Posterior vena cava (tissue), 2 donors: ENCODE data around the gene TEX261. TPM values are rescaled to one million over a fixed set of nuclear protein-coding genes. Genes with fewer than 3 reads are reported as not detected.
"Not testable (repeated sequence)": the region's sequence is repeated elsewhere in the genome, so short reads cannot be mapped to it uniquely, and the experiment has no call there.

Source experiments
- DNase-seq: peaks from one replicate; pipeline ENCODE4 v3.0.0-alpha.2; 2020; ENCODE audit warnings: low spot score
- intact Hi-C, 2 donors: fragments of 100-400 bp; cut with DNase I; formaldehyde crosslinking; loops; one replicate each; pipeline versions ENCODE4 v1.14.1 to v1.14.2; 2022 to 2023
- long read RNA-seq, 2 donors: library from polyadenylated mRNA; unstranded; transcript quantifications; one replicate each; pipeline ENCODE4 v2.0.0, GENCODE V29; 2020 to 2021
- total RNA-seq, 2 donors: library from RNA; stranded (reverse); fragmentation: NEBNext Ultra II Directional; extraction: Animal tissue kit (Norgen Biotek cat#: 25700); gene quantifications; one replicate each; pipeline ENCODE4 v1.2.1, GENCODE V29; 2021
- donor health status: DM: yes; HTN: yes; CAD: no.
- donor health status: DM: yes; HTN: yes; CAD: no.

Gene TEX261
- 10 to 100 TPM; 44.3 to 50.4 TPM for total RNA-seq
- long read RNA-seq, donor 1, transcript TEX261-201 (6 exons, 3,441 nt): major isoform, 13 of 19 reads
- long read RNA-seq, donor 1, partial matches to known transcripts: 0 of 19 reads
- long read RNA-seq, donor 1, other reads (novel, unspliced or antisense): 6 of 19 reads
- long read RNA-seq, donor 2, transcript TEX261-201 (6 exons, 3,441 nt): major isoform, 5 of 17 reads
- long read RNA-seq, donor 2, partial matches to known transcripts: 3 of 17 reads
- long read RNA-seq, donor 2, other reads (novel, unspliced or antisense): 9 of 17 reads

DNA sequence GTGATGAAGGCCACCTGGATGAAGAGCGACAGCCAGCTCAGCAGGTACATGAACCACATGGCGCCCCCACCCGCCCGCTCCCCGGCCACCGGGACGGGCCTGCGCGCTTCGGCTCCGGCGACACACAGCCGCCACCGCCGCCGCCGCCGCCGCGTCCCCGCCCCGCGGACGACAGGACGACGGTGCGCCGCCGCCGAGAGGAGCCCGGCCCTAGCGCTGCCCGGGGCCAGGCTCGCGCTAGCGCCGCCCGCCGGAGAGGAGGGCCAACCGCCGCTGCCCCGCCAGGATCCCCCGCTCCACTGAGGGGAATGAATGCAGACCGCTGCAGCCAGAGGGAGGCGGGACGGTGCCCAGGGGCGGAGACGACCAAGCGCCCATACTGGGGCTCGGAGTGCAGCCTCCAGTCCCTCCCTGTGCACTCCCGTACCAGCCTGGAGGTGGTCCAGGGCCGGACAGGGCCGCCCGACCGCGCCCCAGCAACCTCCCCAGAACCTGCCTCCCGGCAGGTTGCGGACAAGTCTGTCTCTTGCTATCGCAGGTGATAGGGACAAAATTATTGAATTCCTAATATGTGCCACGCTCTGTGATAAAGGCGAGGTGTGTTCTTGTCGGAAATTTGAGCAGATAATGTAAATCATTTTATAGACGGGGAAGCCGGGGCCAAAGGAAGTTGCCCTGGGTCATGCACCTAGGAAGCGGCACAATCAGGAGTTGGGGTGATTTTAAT, at the start of gene TEX261:
TEX261 (minus strand) TSS at position 175 of the 727 bp plus-strand sequence; CDS start at position 59, 116 bp downstream.
- peak; percentile 96 for DNase-seq
- intact Hi-C loops: no loop called here

DNA sequence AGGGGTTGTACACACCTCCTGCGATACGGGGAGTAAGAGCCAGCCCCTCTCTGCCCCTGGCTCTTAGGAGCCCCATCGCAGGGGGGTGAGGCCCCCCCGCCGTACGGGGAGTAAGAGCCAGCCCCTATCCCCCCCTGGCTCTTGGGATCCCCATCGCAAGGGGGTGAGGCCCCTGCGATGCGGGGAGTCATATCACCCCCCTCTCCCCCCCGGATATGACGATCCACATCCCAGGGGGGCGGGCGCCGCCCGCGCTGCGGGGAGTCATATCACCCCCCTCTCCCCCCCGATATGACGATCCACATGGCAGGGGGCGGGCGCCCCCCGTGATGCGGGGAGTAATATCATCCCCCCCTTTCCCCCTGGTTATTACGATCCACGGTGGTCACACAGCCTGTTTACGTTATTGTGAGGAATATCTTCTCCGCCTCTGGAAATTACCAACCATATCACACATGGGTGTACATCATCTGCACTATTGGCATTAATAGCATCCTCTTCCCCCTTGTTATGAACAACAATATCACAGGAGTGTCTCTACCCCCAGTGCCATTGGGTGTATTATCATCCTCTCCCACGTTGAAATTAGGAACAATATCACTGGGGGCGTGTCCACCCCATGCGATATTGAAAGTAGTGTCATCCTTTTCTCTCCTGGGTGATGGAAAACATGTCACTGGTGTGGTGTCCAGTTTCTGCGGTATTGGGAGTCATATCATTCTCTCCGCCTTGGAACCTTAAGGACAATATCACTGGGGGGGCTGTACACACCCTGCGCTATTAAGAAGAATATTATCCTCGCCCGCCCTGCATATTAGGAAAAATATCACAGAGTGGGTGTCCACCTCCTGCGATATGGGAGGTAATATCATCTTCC, 49.1 kb upstream of the TEX261 start:
- no peak for DNase-seq
- intact Hi-C loops: no loop called here

DNA sequence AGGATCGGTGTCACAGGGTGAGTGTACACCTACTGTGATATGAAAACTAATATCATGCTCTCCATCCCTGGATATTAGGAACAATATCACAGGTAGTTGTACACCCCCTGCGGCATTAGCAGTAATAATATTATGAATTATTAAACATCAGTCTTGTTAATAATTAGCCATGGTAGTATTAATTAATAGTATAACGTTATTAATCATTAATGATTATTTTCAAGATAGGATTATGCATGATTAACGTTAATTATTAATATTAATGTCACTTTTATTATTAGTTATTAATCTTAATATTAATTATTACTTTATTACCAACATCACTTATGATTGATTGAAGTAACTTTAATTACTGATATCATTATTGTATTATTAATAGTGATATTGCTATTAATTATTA, 47.6 kb upstream of the TEX261 start:
- intact Hi-C loops: no loop called here
- no peak for DNase-seq

DNA sequence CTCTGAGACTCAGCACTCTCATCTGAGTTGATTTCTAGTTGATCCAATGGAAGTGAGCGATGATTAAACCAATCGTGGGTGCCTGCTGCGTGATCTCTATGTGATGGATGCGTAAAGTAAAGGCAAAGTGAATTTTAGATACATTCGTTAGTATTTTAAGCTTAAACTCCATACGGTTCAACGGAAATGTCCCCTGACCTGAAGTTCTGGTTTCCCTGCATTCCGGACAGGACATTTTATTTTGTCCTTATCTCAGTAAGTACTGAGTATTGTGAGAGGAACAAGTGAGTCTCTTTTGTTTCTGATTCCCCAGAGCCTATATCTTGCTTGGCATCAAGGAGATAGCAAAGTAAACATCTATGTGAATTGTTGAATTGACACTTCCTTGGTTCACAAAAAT, 41.6 kb upstream of the TEX261 start:
- DNase-seq, intact Hi-C loops: not testable (repeated sequence)

DNA sequence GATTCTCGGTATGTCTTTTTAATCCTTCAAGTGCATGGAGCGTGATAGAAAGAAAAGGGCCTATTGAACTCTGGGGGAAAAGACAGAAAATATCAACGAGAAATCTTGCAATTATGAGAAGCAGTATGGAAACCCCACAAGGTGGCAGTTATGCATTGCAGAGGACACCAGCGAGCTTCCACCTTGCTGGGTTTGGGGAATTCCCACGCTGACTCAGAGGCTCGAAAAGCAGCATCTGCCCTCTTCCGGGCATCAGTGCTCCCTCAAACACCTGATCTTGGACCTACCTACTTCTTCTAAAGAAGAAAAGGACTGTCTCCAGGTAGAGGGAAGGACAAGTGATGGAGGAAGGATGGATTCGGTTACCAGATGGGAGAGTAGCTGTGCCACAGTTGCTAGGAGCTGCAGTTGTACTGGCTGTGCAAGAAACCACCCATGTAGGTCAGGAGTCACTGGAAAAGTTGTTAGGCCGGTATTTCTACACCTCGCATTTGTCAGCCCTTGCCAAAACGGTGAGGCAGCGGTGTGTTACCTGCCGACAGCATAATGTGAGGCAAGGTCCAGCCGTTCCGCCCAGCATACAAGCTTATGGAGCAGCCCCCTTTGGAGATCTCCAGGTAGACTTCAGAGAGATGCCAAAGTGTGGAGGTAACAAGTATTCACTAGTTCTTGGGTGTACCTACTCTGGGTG, 29.0 kb upstream of the TEX261 start:
- intact Hi-C loops, DNase-seq: not testable (repeated sequence)

DNA sequence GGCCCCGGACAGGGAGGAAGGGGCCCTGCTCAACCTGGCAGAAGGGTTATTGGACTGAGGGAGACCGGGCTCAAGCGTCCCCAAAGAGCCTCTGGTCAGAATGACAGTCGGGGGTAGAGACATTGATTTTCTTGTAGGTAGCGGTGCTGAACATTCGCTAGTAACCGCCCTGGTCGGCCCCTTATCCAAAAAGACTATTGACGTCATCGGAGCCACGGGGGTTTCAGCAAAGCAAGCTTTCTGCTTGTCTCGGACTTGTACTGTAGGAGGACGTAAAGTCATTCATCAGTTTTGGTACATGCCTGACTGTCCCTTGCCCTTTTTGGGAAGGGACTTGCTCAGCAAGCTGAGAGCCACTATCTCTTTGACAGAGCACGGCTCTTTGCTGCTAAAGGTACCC, 26.7 kb upstream of the TEX261 start:
- intact Hi-C loops, DNase-seq: not testable (repeated sequence)

DNA sequence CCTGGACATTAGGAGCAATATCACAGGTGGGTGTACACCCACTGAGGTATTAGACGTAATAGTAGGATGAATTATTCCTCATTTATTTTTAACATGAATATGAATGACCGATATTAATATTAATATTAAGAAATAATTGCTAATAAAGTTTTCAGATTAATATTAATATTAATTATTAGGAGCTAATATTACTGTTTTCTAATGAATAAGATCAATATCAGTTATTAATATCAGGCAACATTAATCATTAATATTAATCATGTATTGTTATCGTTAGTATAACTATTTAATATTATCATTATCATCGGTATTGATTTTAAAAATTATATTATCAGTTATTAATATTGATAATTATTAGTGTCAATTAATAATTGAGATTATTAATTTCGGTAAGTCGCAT, 25.3 kb upstream of the TEX261 start:
- intact Hi-C loops: not testable (repeated sequence)

DNA sequence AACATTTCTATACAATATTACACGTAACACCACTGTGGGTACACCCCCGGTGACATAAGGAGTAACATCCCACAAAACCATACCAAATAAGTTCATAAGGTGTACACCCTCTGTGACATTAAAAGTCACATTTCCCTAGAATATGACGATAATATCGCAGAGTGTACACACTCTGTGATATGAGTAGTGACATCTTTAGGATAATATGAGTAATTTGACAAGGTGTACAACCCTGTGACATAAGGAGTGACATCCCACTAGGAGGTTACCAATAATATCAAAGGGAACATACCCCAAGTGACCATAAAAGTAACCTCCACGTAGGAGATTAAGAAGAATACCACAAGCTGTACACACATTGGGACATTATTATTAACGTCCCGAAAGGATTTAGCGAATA, 24.0 kb upstream of the TEX261 start:
- intact Hi-C loops: no loop called here
- DNase-seq: no peak

More for the DNA sequence above, 25.3 kb upstream of the TEX261 start:
- not testable (repeated sequence) for DNase-seq

DNA sequence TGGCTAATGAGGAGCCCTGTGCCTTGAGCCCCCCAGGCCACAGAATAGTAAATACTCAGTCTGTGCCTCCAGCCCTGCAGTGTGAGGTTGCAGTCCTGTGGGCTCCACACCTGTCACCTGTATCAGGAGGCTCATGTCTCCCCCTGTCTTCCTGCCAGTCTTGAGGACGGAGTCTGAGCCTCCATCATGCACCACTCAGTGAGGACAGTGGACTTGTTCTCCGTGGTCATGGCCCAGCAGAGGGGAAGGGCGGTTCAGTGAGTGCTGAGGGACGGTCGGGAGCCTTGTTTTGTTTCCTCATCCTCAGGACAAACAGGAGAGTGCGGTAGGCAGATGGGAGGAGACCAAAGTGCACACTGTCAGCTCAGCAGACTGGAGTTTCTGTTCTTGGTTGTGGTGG, 17.1 kb upstream of the TEX261 start:
- intact Hi-C loops: not testable (repeated sequence)
- peak; percentile 43 for DNase-seq

DNA sequence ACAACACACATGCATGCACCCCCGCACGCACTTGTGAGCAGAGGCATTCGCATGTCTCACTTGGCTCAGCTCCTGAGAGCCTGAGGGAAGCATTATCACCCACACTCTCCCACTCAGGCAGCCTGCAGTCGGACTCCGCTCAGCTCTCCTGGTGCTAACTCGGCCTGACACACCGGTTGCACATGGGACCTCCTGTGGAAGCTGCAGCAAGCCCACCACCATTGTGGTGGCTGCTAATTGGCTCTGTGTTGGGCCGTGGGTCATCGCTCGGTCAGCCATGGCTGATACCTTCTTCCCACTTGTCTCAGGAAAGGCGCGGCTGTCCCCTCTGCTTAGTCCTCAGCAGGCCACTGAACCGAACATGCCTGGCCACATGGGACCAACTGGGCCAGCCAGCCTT, 13.7 kb upstream of the TEX261 start:
- intact Hi-C loops: no loop called here
- peak; percentile 75 for DNase-seq

DNA sequence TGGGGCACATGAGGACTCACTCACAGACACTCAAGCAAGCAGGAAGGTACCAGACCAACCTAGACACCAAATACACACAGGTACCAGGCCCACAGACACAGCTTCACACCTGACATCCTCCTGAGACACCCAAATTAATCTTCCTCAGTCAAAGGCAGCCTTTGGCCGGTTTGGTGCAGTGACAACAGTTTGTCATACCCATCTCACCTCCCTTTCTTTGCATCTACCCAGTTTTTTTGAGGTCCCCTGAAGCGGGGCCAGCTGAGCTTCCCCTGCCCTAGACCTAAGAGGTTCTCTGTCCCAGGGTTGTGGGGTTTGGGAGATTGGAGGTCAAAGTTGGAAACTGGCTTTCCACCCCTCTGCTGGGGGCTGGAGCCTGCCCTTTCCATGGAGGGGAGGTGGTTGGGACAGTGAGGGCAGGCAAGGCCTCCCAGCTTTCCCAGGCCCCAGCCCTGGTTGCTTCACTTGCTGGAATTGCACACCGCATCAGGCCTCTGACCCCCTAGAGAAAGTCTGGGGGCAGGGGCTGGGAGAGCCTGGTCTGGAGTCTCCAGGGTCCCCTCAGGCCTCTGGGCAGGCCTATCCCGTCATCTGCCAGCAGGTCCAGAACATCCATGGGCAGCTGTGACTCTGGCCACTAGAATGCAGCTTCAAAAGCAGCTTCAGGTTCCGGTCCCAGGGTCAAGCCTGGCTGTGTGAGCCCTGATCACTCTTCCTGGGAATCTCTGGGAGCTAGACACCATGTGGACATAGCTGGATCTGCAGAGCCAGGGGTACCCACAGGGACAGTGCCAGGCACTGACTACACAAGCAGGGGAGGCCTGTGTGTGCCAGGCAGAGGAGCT, 12.5 kb upstream of the TEX261 start:
- intact Hi-C loops: no loop called here
- peak; percentile 42 for DNase-seq

DNA sequence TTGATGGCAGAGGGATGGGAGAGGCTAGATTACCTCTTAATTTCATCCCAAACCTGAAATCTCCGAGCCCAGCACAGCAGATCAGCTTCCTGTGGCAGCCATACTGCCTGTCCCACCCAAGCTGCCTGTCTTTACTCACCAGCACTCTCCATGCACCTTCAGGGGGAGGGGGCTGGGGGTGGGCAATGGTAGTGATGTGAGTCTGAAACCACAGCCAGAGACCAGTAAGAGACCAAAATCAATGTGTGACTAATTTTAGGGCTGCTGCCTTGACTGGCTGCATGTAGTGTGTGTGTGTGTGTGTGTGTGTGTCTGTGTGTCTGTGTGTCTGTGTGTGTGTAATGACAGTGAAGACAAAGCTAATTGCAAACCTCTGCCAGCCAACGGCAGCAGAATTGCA, 11.7 kb upstream of the TEX261 start:
- intact Hi-C loops: no loop called here
- no peak for DNase-seq

DNA sequence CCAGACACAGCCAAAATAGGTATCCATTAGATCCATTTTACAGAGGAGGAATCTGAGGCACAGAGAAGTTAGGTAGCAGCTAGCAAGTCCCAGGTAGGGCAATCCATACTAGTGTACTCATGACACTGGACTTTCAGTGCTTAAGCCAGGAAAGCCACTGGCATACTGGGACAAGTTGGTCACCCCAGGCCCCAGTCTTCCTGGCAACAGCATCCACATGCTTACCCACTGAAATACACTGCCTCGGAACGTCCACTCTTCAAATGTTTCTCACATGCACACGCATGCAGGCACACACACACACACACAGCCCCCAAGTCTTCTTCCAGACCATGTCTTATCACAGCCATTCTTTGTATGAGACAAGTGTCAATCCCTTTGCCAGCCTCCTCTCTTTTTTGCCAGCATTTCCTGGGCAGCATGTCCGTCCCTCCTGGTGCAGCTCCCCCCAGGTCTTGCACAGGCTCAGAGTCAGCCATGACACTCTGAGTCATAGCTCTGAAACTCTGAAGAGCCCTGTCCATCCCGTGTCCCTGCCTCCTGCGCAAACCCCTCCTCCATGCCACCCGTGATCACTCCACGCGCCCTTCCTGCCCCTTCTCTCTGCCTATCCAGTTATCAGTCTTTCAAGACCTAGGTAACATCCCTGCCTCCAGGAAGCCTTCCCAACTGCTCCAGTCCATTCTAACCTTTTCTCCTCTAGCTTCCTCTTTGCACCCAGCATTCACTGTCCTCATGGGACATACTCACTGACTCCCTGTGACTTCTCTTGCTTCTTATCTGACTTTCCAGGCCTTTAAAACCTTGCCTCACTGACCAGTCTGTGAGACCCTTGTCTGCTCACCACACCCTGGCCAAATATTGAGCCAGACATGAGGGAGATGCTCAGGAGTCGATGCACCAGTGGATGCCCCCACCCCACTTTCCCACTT, 10.9 kb upstream of the TEX261 start:
- no peak for DNase-seq
- intact Hi-C loops: loop anchor here in 1 of 2 donors (2.0 kb wide), 1 partner anchor 43 kb away; no protein-coding TSS in a partner anchor

DNA sequence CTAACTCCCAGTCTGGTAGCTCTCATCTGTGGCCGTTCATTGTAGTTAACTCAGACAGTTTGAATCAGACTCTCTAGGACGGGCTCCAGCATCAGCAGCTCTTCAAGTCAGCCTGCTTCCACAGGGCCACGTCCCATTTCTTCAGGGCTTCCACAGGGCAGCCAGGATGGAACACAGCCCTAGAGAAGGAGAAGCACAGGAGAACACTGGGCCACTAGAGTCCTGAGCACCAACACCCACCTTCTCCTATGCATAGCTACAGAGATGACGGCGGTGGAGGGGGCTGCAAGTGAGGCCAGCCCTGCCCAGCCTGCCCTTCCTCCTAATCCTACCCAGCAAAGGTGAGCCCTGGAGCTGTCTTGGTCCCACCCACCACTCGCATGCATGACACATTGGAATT, 10.2 kb upstream of the TEX261 start:
- no peak for DNase-seq
- intact Hi-C loops: loop anchor here in 1 of 2 donors (2.0 kb wide), 1 partner anchor 42 kb away; no protein-coding TSS in a partner anchor

DNA sequence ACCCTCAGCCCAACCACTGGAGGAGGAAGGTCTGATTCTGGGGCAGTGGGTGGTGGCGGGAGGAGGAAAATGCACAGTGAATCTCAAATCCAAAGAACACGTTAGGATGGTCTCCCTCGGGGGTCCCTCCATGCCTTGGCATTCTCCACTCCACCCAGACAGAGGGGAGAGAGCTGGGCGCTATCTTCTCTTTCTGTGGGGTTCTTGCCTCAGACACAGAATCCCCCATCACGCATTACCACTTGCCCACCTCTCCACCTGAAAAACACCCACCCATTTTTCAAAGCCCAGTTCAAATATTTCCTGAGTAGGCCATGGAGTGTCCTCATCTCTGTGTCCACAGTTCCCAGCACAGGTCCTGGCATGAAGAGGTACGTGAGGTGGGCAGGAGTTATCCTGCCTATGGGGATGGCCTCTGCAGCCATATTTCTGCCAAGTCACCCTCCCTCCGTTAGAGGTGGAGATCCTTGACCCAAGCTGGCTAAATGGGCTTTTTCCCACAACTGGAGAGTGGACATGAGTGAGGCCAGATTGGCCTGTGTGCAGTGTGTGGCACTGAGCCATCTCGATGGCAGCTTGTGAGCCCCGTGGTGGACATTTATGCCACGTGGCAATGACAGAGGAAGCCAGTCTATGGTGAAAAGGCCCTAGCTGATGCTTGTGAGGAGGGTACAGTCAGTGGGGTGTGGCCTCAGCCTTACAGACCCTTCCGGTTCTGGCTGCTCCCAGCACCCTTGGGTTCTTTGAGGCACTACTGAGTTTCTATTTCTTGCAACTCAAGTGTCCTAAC, 9.5 kb upstream of the TEX261 start:
- DNase-seq: no peak
- intact Hi-C loops: loop anchor here in 1 of 2 donors (2.0 kb wide), 1 partner anchor 41 kb away; no protein-coding TSS in a partner anchor

DNA sequence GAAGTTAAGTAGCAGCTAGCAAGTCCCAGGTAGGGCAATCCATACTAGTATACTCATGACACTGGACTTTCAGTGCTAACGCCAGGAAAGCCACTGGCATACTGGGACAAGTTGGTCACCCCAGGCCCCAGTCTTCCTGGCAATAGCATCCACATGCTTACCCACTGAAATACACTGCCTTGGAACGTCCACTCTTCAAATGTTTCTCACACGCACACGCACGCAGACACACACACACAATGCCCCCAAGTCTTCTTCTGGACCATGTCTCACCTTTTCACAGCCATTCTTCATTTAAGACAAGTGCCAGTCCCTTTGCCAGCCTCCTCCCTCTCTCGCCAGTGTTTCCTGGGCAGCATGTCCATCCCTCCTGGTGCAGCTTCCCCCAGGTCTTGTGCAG, 8.7 kb upstream of the TEX261 start:
- no peak for DNase-seq
- intact Hi-C loops: no loop called here
